Stimulated activated naive CD8-positive, alpha-beta T cell treated with anti-CD3 and anti-CD28 coated beads, Interleukin-15, amount 100 ng/mL, for 72 hours (primary cell): ENCODE results near the gene LCE3C.

Source experiments
- ATAC-seq: fragments of 150-1000 bp; cut with Tn5 transposase; 2 replicates; pipeline ENCODE4 v1.10.0; 2021; ENCODE audit warnings: mild to moderate bottlenecking, moderate library complexity
- DNase-seq, 2 donors: peaks; one replicate each; pipeline ENCODE4 v3.0.0; 2021 to 2022
- H3K27ac Mint-ChIP-seq, 2 donors: one replicate each; pipeline ENCODE4 v1.8.0; 2022; ENCODE audit warnings: mild to moderate bottlenecking in 2 of 2, mixed read lengths in 2 of 2, moderate library complexity in 2 of 2
- H3K27me3 Mint-ChIP-seq: one replicate; pipeline ENCODE4 v1.8.0; 2022; ENCODE audit warnings: mixed read lengths
- H3K4me1 Mint-ChIP-seq: one replicate; pipeline ENCODE4 v1.8.0; 2022; ENCODE audit warnings: mild to moderate bottlenecking, mixed read lengths
- H3K4me3 Mint-ChIP-seq, 2 donors: one replicate each; pipeline ENCODE4 v1.8.0; 2022; ENCODE audit warnings: mild to moderate bottlenecking in 2 of 2, mixed read lengths in 2 of 2, moderate library complexity in 1 of 2
- H3K9me3 Mint-ChIP-seq, 2 donors: one replicate each; pipeline ENCODE4 v1.8.0; 2022; ENCODE audit warnings: mixed read lengths in 2 of 2

LCE3C gene

GRCh38 chr1:152640351-152640750 is 40.3 kb downstream of the LCE3C start:
- Mint-ChIP-seq H3K4me1 (no peaks in the 10 kb centered on the region), H3K27ac (no peak overlapping the region), H3K4me3 (no peak overlapping the region), H3K27me3 (peaks cover 13% of the 10 kb centered on the region), H3K9me3 (no peaks in the 10 kb centered on the region)
- DNase-seq (no peak), ATAC-seq (no peak)

GRCh38 chr1:152643945-152644344 is 43.9 kb downstream of the LCE3C start:
- peaks cover 30% of the 10 kb centered on the region for H3K27me3 Mint-ChIP-seq
- H3K4me1 Mint-ChIP-seq = no peaks in the 10 kb centered on the region
- H3K9me3 Mint-ChIP-seq = no peaks in the 10 kb centered on the region
- DNase-seq = no peak
- no peak overlapping the region for H3K4me3 Mint-ChIP-seq
- no peak overlapping the region for H3K27ac Mint-ChIP-seq
- no peak for ATAC-seq

GRCh38 chr1:152645146-152645545 is 45.1 kb downstream of the LCE3C start:
- ATAC-seq (no peak), DNase-seq (no peak)
- Mint-ChIP-seq H3K4me1 (no peaks in the 10 kb centered on the region), H3K4me3 (no peak overlapping the region), H3K27me3 (peaks cover 30% of the 10 kb centered on the region), H3K27ac (no peak overlapping the region), H3K9me3 (no peaks in the 10 kb centered on the region)

- H3K27me3 Mint-ChIP-seq = peaks cover 30% of the 10 kb centered on the region
- H3K4me1 Mint-ChIP-seq = no peaks in the 10 kb centered on the region
- no peaks in the 10 kb centered on the region for H3K9me3 Mint-ChIP-seq
- no peak overlapping the region for H3K4me3 Mint-ChIP-seq
- H3K27ac Mint-ChIP-seq = no peak overlapping the region
- ATAC-seq (no peak), DNase-seq (no peak)
Measured at GRCh38 chr1:152646656-152647055, 46.6 kb downstream of the LCE3C start.
